CD4-positive, alpha-beta T cell treated with Interleukin-1 beta for 1 hour (primary cell): ENCODE data around the gene NACC2.
A peak's percentile ranks its signal among the peaks of the same experiment; 100 is the strongest.
"Not testable (repeated sequence)": the region's sequence is repeated elsewhere in the genome, so short reads cannot be mapped to it uniquely, and the experiment has no call there.

Experiments
- DNase-seq, 2 donors: peaks; one replicate each; pipeline ENCODE4 v3.0.0-alpha.2; 2020 to 2022

Gene NACC2

GRCh38 chr9:135973277-135974219, 121.5 kb downstream of the NACC2 start:
- DNase-seq, result peak in 1 of 2 donors; percentile 41

GRCh38 chr9:135971892-135972291, 123.2 kb downstream of the NACC2 start:
- DNase-seq, result peak; percentile 41 to 49

- DNase-seq, result no peak
Observed at GRCh38 chr9:135971111-135971766, 123.8 kb downstream of the NACC2 start.

GRCh38 chr9:135970128-135970815, 124.8 kb downstream of the NACC2 start:
- no peak for DNase-seq

- peak in 1 of 2 donors; percentile 7 for DNase-seq
Observed at GRCh38 chr9:135969064-135969683, 125.9 kb downstream of the NACC2 start.

GRCh38 chr9:135968601-135969000, 126.5 kb downstream of the NACC2 start:
- DNase-seq, result no peak

GRCh38 chr9:135968083-135968476, 127.0 kb downstream of the NACC2 start:
- no peak for DNase-seq

GRCh38 chr9:135966916-135967260, 128.2 kb downstream of the NACC2 start:
- not testable (repeated sequence) for DNase-seq

GRCh38 chr9:135965124-135965756, 129.8 kb downstream of the NACC2 start:
- no peak for DNase-seq

GRCh38 chr9:135963938-135964337, 131.2 kb downstream of the NACC2 start:
- DNase-seq, result no peak

GRCh38 chr9:135963338-135963737, 131.8 kb downstream of the NACC2 start:
- DNase-seq, result no peak

- no peak for DNase-seq
Observed at GRCh38 chr9:135962696-135963307, 132.3 kb downstream of the NACC2 start.

- no peak for DNase-seq
Observed at GRCh38 chr9:135961811-135962695, 133.0 kb downstream of the NACC2 start.

- peak; percentile 96 to 97 for DNase-seq
Observed at GRCh38 chr9:135961277-135961715, 133.8 kb downstream of the NACC2 start, which contains the start of gene UBAC1. Gene UBAC1 (minus strand): TSS chr9:135961373. CDS start chr9:135961162, 211 bp downstream.

- DNase-seq, result peak in 1 of 2 donors; percentile 7
Observed at GRCh38 chr9:135960411-135961276, 134.4 kb downstream of the NACC2 start.

- DNase-seq, result no peak
Observed at GRCh38 chr9:135959814-135960213, 135.3 kb downstream of the NACC2 start.

- peak in 1 of 2 donors; percentile 29 for DNase-seq
Observed at GRCh38 chr9:135958485-135958884, 136.6 kb downstream of the NACC2 start.

- DNase-seq, result no peak
Observed at GRCh38 chr9:135957431-135957830, 137.7 kb downstream of the NACC2 start.

GRCh38 chr9:135956802-135957174, 138.3 kb downstream of the NACC2 start:
- DNase-seq, result no peak
